GM21447 (cell line): Measurements from ENCODE around the gene SFMBT1.

Experiments
- ATAC-seq: cut with Tn5 transposase; IDR thresholded peaks from one replicate; pipeline ENCODE4 v1.9.1; 2021; ENCODE audit not compliant: unreplicated experiment

SFMBT1 gene

GRCh38 chr3:52925405-52926313, 120.2 kb downstream of the SFMBT1 start:
- no peak for ATAC-seq

DNA sequence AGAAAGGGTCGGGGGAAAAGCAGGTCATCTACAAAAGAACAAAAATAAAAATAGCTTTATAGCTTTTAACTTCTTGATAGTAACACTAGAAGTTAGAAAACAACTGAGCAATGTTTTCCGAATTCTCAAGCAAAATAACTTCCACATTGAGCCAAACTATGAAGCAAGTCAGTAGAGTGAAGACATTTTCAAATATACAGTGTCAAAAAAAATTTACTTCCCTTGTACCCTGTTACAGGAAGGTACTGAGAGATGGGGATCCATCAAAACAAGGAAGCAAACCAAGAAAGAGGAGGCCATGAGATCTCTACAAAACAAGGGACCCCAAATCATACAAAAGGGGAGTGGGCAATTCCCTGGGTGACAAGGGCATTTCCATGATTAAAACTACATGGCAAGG, 121.9 kb downstream of the SFMBT1 start:
- no peak for ATAC-seq

DNA sequence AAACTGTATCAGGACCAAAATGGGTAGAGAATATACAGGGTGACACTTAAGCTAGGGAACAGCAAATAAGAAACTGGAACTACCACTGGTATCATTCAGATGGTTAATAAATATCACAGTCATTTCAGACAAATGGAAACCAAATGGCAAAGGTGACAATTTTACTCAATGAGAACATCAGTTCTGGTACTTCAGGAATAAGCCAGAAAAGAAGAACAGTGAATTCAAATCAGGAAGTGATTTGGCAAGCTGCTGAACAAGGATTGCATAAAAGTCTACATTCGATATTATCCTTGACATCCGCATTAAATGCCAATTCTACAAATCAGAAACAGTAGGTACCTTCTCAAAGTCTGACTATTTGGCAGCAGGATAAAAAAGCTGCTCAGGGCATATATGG, 125.0 kb downstream of the SFMBT1 start:
- no peak for ATAC-seq

DNA sequence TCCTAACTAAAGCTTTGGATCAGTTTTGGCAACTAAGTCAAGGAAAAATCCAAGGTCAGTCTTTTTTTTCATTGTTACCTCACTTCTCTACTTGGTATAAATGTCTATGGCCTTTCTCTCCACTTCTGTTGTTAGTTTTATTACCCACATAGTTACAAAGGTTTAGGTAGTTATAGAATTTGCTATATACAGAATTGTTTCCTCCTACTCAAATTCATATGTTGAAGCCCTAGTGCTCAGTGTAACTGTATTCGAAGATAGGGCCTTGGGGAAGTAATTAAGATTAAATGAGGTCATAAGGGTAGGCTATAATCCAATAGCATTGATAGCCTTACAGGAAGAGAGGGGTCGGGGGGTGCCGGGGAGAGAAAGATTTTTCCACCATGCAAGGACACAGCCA, 128.8 kb downstream of the SFMBT1 start:
- no peak for ATAC-seq

GRCh38 chr3:52915294-52915693, 130.6 kb downstream of the SFMBT1 start:
- ATAC-seq, result no peak

DNA sequence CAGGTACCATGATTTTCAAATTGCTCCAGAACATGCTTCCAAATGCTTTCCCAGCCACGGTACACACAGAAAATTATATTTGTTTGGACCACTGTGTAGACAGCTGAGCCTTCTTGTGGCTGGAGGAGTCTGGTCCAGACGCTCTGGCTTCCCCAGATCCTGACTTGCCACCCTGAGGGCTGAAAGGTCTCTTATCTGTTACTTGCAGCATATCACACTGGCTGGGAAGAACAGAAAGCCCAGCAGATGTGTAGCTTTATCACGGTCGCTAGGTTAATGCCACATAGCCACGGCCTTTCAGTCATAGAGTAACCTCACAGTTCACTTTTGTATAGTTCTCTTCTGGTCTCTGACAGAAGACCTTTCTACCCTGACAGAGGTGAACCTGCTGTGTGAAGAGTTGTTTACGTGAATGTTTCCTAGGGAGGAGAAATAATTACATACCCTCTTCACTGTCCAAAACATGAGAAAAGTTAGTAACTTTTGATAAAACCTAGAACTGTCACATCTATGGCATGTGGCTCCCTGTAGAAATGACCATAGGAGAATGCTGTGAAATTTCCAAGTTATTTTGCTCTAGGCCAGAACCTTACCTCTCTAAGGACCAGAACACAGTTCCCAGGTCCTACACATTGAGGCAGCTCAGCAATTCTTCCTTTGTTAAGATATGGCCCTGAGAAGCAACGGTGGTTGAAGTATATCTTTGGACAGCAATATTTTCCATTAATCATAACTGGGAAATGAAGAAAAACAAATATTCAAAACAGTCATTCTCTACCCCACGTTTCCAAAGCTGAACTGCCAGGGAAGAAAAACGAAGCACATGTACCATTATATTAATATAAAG, 132.8 kb downstream of the SFMBT1 start:
- no peak for ATAC-seq

- no peak for ATAC-seq
These were observed 135.1 kb downstream of the SFMBT1 start for GRCh38 chr3:52910823-52911222.

- no peak for ATAC-seq
These were observed 138.4 kb downstream of the SFMBT1 start for GRCh38 chr3:52907497-52907896.

DNA sequence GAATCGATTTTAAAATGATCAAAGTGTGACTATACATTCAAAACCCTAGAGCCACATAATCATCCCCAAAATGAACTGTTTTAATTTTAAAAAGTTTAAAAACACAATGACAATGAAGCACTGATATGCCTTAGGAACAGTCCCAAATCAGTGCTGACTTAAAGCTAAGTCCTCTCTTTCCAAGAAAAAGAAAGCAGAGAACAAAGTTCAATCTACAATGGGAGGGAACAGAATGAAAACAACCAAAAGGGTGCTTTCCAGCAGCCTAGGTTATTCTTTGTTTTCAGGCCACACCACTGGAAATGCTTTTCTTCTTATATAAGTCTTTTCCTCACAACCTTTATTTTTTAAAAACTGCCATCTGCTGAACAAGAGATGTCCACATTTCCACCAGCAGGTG, 141.3 kb downstream of the SFMBT1 start:
- no peak for ATAC-seq

- no peak for ATAC-seq
These were observed 141.9 kb downstream of the SFMBT1 start for GRCh38 chr3:52904000-52904399.

DNA sequence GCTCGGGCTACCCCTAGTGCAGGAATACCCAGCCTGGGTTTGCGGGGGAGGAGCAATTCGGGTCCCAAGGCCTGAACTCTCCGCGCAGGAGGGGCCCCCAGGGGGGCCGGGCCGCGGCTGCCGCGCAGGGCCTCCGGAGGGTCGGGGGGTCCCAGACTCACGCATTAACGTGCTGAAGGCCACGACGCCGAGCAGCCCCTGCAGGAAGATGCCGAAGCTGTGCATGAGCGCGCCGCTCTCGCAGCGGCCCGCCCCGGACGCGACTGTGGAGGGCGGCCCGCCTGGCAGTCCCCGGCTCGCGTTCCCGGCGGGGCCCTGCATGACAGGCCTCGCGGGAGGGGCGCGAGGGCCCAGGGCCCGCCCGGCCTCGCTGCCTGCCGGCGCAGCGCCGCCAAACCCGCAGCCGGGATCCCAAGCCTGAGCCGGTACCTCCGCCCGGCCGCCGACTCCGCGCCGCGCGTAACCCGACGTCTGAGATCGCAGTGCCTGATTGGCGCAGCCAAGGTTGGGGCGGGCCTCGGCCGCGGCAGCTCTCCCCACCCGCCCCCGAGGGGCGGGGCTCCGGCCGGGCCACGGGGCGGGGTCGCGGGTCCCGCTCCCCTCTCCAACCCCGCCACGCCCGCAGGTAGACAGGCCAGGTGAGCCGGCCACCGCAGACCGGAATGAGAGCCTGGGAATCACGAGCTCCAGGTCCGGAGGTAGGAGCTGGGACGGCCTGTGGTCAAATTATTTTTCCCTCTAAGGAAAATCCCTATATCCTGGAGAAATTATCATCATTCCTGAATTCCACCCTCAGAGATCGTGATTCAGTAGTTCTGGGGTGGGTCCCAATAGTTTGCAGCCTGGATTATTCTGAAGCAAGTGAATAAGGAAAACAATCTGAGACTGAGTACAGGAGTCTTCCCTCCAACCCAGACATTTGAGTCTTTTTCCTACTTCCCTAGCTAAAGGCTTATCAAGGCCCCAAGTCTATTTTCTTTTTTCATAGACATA, 148.4 kb downstream of the SFMBT1 start, which contains the start of gene STIMATE:
Gene STIMATE, minus strand, starts transcription at position 419 of the 993 bp plus-strand sequence. Its CDS starts 98 bp downstream, at position 321.
- peak; percentile 89 for ATAC-seq

DNA sequence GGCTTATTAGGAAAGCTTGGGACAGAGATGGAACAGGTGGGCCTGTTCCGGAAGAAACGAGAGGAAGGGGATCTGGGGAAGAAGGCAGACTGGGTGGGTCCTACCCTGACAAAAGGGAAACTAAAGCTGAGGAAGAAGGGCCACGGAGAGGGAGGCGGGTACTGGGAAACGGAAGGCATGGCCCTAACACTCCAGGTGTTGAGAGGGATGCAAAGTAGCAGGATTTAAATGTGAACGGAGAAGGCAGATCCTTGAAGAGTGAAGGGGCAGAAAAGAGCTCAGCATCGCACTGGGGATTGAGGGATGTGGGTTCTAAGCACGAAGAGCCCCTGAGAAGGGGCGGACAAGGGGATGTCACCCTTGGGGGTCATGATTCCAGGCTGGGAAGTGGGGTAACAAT, 149.3 kb downstream of the SFMBT1 start:
- ATAC-seq, result no peak

DNA sequence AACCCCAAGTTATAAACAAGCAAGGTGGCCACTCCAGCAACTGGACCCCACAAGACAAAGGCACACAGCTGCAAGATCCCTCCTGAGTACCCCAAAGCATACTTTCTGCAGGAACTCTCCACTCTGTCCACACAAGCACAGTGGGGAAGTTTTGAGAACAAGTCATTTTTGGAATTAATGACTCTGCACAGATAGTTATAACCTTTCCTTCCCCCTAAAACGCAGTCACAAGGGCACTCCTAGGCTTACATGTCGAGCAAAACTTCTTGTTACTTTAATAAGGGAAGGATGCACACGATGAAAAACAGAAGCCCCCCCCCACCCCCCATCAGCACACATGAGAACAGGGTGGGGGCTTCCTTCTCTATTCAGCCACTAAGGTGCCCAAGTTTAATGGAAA, 149.7 kb downstream of the SFMBT1 start:
- no peak for ATAC-seq

GRCh38 chr3:52895418-52895817, 150.5 kb downstream of the SFMBT1 start:
- ATAC-seq, result no peak

DNA sequence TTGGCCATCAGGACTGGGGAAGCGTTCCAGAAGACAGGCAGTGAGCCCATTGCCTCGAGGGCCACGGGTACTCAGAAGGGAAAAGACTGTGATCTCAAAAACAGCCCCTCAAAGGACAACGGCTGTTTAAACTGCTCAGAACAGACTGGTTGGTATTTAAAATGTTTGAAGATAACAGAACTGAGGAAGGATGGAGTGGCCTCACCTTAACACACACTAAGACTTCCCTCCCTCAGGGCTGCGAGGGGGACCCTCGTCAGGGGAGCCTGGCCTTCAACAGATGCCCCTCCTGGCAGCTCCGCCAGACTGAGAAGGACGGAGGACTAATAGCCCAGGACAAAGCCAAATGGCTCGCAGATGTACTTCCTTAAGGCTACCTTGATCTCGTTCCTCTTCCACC, 151.1 kb downstream of the SFMBT1 start:
- ATAC-seq, result no peak

DNA sequence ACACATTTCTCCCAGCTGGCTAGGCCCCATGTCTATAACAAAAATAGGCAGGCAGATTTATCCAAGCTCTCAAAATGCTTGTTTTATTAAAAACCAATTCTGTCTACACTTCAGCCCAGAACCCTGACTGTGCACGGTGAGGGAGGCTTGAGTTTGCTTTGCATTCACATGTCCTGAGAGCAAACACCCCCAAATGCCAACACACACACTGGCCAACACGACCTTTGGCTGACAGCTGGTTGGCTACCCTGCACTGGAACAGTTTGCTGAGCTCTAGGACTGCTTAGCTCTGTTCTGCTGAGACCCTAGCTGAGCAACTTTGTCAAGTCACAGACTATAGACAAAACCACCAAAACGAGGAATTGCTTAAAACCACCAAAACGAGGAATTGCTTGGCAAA, 152.2 kb downstream of the SFMBT1 start:
- no peak for ATAC-seq

DNA sequence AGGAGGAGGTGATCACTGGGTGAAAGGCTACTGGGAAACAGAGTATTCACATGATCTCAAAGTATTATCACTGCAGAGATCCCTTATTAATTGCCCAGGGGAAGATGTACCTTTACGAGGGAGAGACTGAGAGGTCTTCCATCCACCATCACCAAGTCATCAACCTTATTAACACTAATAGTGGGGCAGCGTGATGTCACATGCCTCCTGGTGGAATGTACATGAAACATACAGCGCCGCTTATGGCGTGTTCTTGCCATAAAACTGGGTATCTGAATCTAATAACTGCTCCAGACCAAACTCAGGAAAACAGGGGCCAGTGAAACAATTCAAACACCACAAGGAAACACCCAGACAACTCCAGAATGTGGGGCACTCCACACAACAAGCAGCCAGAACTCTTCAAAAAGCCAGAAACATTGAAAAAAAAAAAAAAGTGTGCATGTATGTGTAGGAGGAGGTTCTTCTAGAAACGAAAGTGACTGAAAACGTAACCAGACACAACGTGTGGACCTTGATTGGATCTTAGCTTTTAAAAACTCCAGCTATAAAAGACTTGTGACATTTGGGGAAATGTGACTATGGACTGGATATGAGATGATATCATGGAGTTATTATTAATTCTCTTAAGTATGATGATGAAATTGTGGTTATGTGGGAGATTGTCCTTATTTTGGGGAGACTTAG, 153.1 kb downstream of the SFMBT1 start:
- ATAC-seq, result no peak

DNA sequence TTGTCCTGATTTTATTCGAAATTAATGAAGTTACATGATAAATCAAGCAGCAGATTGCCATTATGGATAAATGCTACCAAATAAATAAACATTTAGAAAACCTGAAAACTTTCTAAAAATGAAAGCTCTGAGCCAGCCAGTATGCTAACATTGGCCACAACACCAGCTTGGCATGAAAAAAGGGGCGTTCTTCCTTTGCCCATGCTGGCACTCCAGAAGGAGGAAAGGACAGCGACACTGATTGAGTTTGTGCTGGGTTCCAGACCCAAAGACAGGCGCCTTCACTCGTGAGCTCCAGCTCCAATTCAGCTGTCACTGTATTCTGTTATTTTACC, 153.6 kb downstream of the SFMBT1 start:
- ATAC-seq, result no peak

- ATAC-seq, result no peak
These were observed 154.2 kb downstream of the SFMBT1 start for GRCh38 chr3:52891615-52892081.

- ATAC-seq, result no peak
These were observed 154.7 kb downstream of the SFMBT1 start for GRCh38 chr3:52891164-52891563.
